Neural progenitor cell (in vitro differentiated cells): ENCODE results near the gene MAN1A1.

Experiments
- EZH2 ChIP-seq: fragments of 200-600 bp; sonication (generic); IDR thresholded peaks from 2 replicates; pipeline ENCODE4 v1.6.1; 2017; ENCODE audit warnings: antibody characterized with exemption, mild to moderate bottlenecking, moderate library complexity
- EZH2phosphoT487 ChIP-seq: fragments of 200-600 bp; sonication (generic); IDR thresholded peaks from 2 replicates; pipeline ENCODE4 v1.6.1; 2017; ENCODE audit warnings: antibody characterized with exemption
- TF ChIP-seq, protein P1 (sequence below): fragments of 200-600 bp; sonication (generic); IDR thresholded peaks from 2 replicates; pipeline ENCODE4 v1.5.1; 2017; ENCODE audit warnings: antibody characterized with exemption, mild to moderate bottlenecking

DNA sequence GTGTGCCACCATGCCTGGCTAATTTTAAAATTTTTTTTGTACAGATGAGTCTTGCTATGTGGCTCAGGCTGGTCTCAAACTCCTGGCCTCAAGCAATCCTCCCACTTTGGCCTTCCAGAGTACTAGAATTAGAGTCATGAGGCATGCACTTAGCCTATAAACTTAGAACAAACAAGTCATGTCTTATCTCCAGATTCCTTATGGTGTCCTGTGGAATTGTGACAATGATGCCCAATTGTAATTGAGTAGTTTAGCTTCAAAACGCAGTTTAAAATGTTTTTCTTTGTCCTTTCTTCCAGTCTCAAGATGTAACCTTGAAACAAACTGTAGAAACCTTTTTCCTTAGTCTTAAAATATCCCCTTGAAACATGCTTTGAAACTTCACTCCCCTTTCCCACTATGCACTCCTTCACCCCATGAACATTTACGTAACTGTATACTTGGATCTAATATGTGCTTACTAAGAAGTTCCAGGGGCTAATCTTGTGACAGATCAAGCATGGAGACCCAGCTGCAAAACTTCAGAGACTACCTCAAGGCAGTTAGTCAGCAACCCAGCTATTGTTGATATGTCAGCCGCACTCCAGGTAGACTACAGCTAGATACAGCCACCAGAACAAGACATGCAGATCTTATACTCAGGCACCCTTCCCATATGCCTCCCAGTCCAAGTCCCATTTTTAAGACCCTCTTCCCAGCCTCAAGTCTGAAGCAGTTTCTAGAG lies 46.2 kb downstream of the MAN1A1 start:
- TF ChIP-seq, protein P1, sequence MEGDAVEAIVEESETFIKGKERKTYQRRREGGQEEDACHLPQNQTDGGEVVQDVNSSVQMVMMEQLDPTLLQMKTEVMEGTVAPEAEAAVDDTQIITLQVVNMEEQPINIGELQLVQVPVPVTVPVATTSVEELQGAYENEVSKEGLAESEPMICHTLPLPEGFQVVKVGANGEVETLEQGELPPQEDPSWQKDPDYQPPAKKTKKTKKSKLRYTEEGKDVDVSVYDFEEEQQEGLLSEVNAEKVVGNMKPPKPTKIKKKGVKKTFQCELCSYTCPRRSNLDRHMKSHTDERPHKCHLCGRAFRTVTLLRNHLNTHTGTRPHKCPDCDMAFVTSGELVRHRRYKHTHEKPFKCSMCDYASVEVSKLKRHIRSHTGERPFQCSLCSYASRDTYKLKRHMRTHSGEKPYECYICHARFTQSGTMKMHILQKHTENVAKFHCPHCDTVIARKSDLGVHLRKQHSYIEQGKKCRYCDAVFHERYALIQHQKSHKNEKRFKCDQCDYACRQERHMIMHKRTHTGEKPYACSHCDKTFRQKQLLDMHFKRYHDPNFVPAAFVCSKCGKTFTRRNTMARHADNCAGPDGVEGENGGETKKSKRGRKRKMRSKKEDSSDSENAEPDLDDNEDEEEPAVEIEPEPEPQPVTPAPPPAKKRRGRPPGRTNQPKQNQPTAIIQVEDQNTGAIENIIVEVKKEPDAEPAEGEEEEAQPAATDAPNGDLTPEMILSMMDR = no peak
- TF ChIP-seq EZH2 (no peak), EZH2phosphoT487 (no peak)
